ENCODE measurements around the gene CFAP61.
A peak's percentile ranks its signal among the peaks of the same experiment; 100 is the strongest.
"Not testable (repeated sequence)": the region's sequence is repeated elsewhere in the genome, so short reads cannot be mapped to it uniquely, and the experiment has no call there.

CFAP61 gene

GRCh38 chr20:20231528-20232298 lies 179.4 kb downstream of the CFAP61 start:
- DNase-seq (ENCODE audit: low read depth in 2 of 2) = no peak

GRCh38 chr20:20233041-20233514 lies 180.7 kb downstream of the CFAP61 start:
- DNase-seq (ENCODE audit: low read depth in 2 of 2) = no peak

- DNase-seq (ENCODE audit: low read depth in 2 of 2) = no peak
Observed at GRCh38 chr20:20235681-20236080, 183.3 kb downstream of the CFAP61 start.

GRCh38 chr20:20237093-20237959 lies 185.0 kb downstream of the CFAP61 start:
- DNase-seq (ENCODE audit: low read depth in 2 of 2) = peak in 1 of 2 experiments; percentile 14

- no peak for DNase-seq (ENCODE audit: low read depth in 2 of 2)
Observed at GRCh38 chr20:20241976-20242375, 189.6 kb downstream of the CFAP61 start.

- not testable (repeated sequence) for DNase-seq (ENCODE audit: low read depth in 2 of 2)
Observed at GRCh38 chr20:20244384-20244783, 192.1 kb downstream of the CFAP61 start.

- DNase-seq (ENCODE audit: low read depth in 2 of 2) = no peak
Observed at GRCh38 chr20:20246996-20247633, 194.8 kb downstream of the CFAP61 start.

GRCh38 chr20:20248620-20249200 lies 196.4 kb downstream of the CFAP61 start:
- DNase-seq (ENCODE audit: low read depth in 2 of 2) = no peak

GRCh38 chr20:20251317-20251716 lies 199.0 kb downstream of the CFAP61 start:
- DNase-seq (ENCODE audit: low read depth in 2 of 2) = no peak

GRCh38 chr20:20251836-20252235 lies 199.5 kb downstream of the CFAP61 start:
- DNase-seq (ENCODE audit: low read depth in 2 of 2) = no peak

GRCh38 chr20:20253039-20253743 lies 200.9 kb downstream of the CFAP61 start:
- DNase-seq (ENCODE audit: low read depth in 2 of 2) = no peak

- no peak for DNase-seq (ENCODE audit: low read depth in 2 of 2)
Observed at GRCh38 chr20:20253744-20254330, 201.5 kb downstream of the CFAP61 start.

- DNase-seq (ENCODE audit: low read depth in 2 of 2) = no peak
Observed at GRCh38 chr20:20255099-20255498, 202.8 kb downstream of the CFAP61 start.

GRCh38 chr20:20259533-20259932 lies 207.2 kb downstream of the CFAP61 start:
- DNase-seq (ENCODE audit: low read depth in 2 of 2) = no peak

GRCh38 chr20:20261159-20261558 lies 208.8 kb downstream of the CFAP61 start:
- no peak for DNase-seq (ENCODE audit: low read depth in 2 of 2)

GRCh38 chr20:20265210-20265609 lies 212.9 kb downstream of the CFAP61 start:
- no peak for DNase-seq (ENCODE audit: low read depth in 2 of 2)

- no peak for DNase-seq (ENCODE audit: low read depth in 2 of 2)
Observed at GRCh38 chr20:20266552-20266951, 214.2 kb downstream of the CFAP61 start.

GRCh38 chr20:20267685-20268370 lies 215.5 kb downstream of the CFAP61 start:
- no peak for DNase-seq (ENCODE audit: low read depth in 2 of 2)

- DNase-seq (ENCODE audit: low read depth in 2 of 2) = no peak
Observed at GRCh38 chr20:20271271-20271670, 218.9 kb downstream of the CFAP61 start.

GRCh38 chr20:20272686-20273085 lies 220.4 kb downstream of the CFAP61 start:
- DNase-seq (ENCODE audit: low read depth in 2 of 2) = no peak
